Esophagus muscularis mucosa (tissue), 4 donors: ENCODE measurements around the gene MKI67. TPM values are rescaled to one million over a fixed set of nuclear protein-coding genes. Genes with fewer than 3 reads are reported as not detected.

ENCODE experiments used
- DNase-seq: peaks from one replicate; pipeline ENCODE4 v3.0.0-alpha.2; 2017; ENCODE audit errors: extremely low spot score
- H3K27ac ChIP-seq, 4 donors: fragments of 200-600 bp; sonication (generic); replicated peaks in 1 of 4; 1 replicate in 3 of 4; 2 replicates in 1 of 4; pipeline ENCODE4 v1.5.1; 2016 to 2019; ENCODE audit warnings: mild to moderate bottlenecking in 1 of 4
- H3K27me3 ChIP-seq, 4 donors: fragments of 200-600 bp; sonication (generic); one replicate each; pipeline versions ENCODE4 v1.5.1 to v1.6.0; 2016 to 2019
- H3K36me3 ChIP-seq, 4 donors: fragments of 200-600 bp; sonication (generic); one replicate each; pipeline ENCODE4 v1.5.1; 2016 to 2019
- H3K4me1 ChIP-seq, 4 donors: fragments of 200-600 bp; sonication (generic); one replicate each; pipeline ENCODE4 v1.5.1; 2016 to 2019
- H3K4me3 ChIP-seq, 4 donors: fragments of 200-600 bp; sonication (generic); 1 replicate in 2 of 4; 2 replicates in 2 of 4; pipeline ENCODE4 v1.5.1; 2016 to 2019; ENCODE audit warnings: mild to moderate bottlenecking in 4 of 4, moderate library complexity in 1 of 4
- H3K9me3 ChIP-seq, 4 donors: fragments of 200-600 bp; sonication (generic); 1 replicate in 3 of 4; 2 replicates in 1 of 4; pipeline ENCODE4 v1.5.1; 2016 to 2019
- CTCF ChIP-seq, 3 experiments: fragments of 200-600 bp in 2 of 3; fragments of 450-650 bp in 1 of 3; sonication (generic) in 2 of 3; IDR thresholded peaks; one replicate each; pipeline ENCODE4 v1.5.1; 2017 to 2019; ENCODE audit warnings: antibody characterized with exemption in 3 of 3, mild to moderate bottlenecking in 2 of 3, moderate library complexity in 1 of 3
- EP300 ChIP-seq: sonication (generic); formaldehyde crosslinking; IDR thresholded peaks from one replicate; pipeline ENCODE4 v1.6.1; 2017; ENCODE audit warnings: antibody characterized with exemption
- POLR2A ChIP-seq: fragments of 450-650 bp; IDR thresholded peaks from one replicate; pipeline ENCODE4 v1.6.1; 2017; ENCODE audit warnings: antibody characterized with exemption, moderate library complexity, mild to moderate bottlenecking, low read depth
- POLR2AphosphoS5 ChIP-seq, 2 donors: sonication (generic); formaldehyde crosslinking; IDR thresholded peaks; one replicate each; pipeline ENCODE4 v1.6.1; 2017; ENCODE audit warnings: antibody characterized with exemption in 2 of 2
- WGBS: methylation state at CpG from one replicate; pipeline ENCODE4 v1.1.5; 2018; 5-methylcytosine and 5-hydroxymethylcytosine counted together
- intact Hi-C: fragments of 100-400 bp; cut with DNase I; formaldehyde crosslinking; loops from one replicate; pipeline ENCODE4 v1.15.1; 2023
- total RNA-seq, 4 donors: library from RNA; depleted of rRNA; stranded (reverse); fragments of >200 nt; gene quantifications; one replicate each; pipeline versions ENCODE4 v1.1.0 to v1.2.1, GENCODE V29; 2016

Gene MKI67
- total RNA-seq, 4 donors from 2014 or later: 0.17 to 1.2 (median 0.87) TPM

GRCh38 chr10:128115356-128115755 is 10.9 kb downstream of the MKI67 start:
- DNase-seq: no peak
- TF ChIP-seq POLR2AphosphoS5 (IDR thresholded peaks at IDR 0.05): no peak
- no peak for TF ChIP-seq POLR2A
- TF ChIP-seq CTCF (IDR thresholded peaks at IDR 0.05): no peak
- no peak for TF ChIP-seq EP300
- no peaks in the 10 kb centered on the region for H3K9me3 ChIP-seq
- WGBS: 96% methylated on average over 8 of the region's 8 CpGs
- H3K27ac ChIP-seq: no peak overlapping the region
- no peaks in the 10 kb centered on the region for H3K4me1 ChIP-seq
- peaks cover 0 to 19% (median 7%) of the 10 kb centered on the region in 4 donors for H3K27me3 ChIP-seq
- intact Hi-C loops: no loop called here
- H3K4me3 ChIP-seq: no peak overlapping the region
- H3K36me3 ChIP-seq: no peaks in the 10 kb centered on the region

GRCh38 chr10:128114901-128115300 is 11.3 kb downstream of the MKI67 start:
- 79% methylated on average over 2 of the region's 2 CpGs for WGBS
- Histone ChIP-seq H3K27me3 (peaks cover 0 to 18% (median 3%) of the 10 kb centered on the region in 4 donors), H3K4me3 (no peak overlapping the region), H3K27ac (no peak overlapping the region), H3K4me1 (no peaks in the 10 kb centered on the region), H3K36me3 (no peaks in the 10 kb centered on the region), H3K9me3 (no peaks in the 10 kb centered on the region)
- intact Hi-C loops: no loop called here
- TF ChIP-seq CTCF (IDR thresholded peaks at IDR 0.05) (no peak), POLR2A (no peak), POLR2AphosphoS5 (IDR thresholded peaks at IDR 0.05) (no peak), EP300 (no peak)
- DNase-seq: no peak

GRCh38 chr10:128113026-128113425 is 13.2 kb downstream of the MKI67 start:
- Histone ChIP-seq H3K27ac (no peak overlapping the region), H3K4me3 (no peak overlapping the region), H3K4me1 (no peaks in the 10 kb centered on the region), H3K9me3 (no peaks in the 10 kb centered on the region), H3K36me3 (no peaks in the 10 kb centered on the region), H3K27me3 (peaks cover 0 to 4% (median 0%) of the 10 kb centered on the region in 4 donors)
- DNase-seq: peak; percentile 29
- intact Hi-C loops: no loop called here
- TF ChIP-seq POLR2A (no peak), EP300 (no peak), CTCF (IDR thresholded peaks at IDR 0.05) (no peak), POLR2AphosphoS5 (IDR thresholded peaks at IDR 0.05) (no peak)
- WGBS: 95% methylated on average over 13 of the region's 13 CpGs

GRCh38 chr10:128111696-128112095 is 14.5 kb downstream of the MKI67 start:
- peak; percentile 31 for DNase-seq
- intact Hi-C loops: no loop called here
- Histone ChIP-seq H3K27me3 (no peaks in the 10 kb centered on the region), H3K9me3 (no peaks in the 10 kb centered on the region), H3K27ac (no peak overlapping the region), H3K36me3 (no peaks in the 10 kb centered on the region), H3K4me3 (no peak overlapping the region), H3K4me1 (no peaks in the 10 kb centered on the region)
- no peak for TF ChIP-seq POLR2A
- TF ChIP-seq POLR2AphosphoS5 (IDR thresholded peaks at IDR 0.05): no peak
- TF ChIP-seq EP300: no peak
- 97% methylated on average over 6 of the region's 6 CpGs for WGBS

- Histone ChIP-seq H3K27me3 (no peaks in the 10 kb centered on the region), H3K27ac (no peak overlapping the region), H3K9me3 (no peaks in the 10 kb centered on the region), H3K36me3 (no peaks in the 10 kb centered on the region), H3K4me1 (no peaks in the 10 kb centered on the region), H3K4me3 (no peak overlapping the region)
- TF ChIP-seq POLR2AphosphoS5 (IDR thresholded peaks at IDR 0.05): no peak
- peak; percentile 26 for DNase-seq
- intact Hi-C loops: no loop called here
- 96% methylated on average over 3 of the region's 3 CpGs for WGBS
Measured at GRCh38 chr10:128110339-128110738, 15.9 kb downstream of the MKI67 start.

GRCh38 chr10:128109707-128110106 is 16.5 kb downstream of the MKI67 start:
- Histone ChIP-seq H3K9me3 (no peaks in the 10 kb centered on the region), H3K27me3 (no peaks in the 10 kb centered on the region), H3K36me3 (no peaks in the 10 kb centered on the region), H3K4me1 (no peaks in the 10 kb centered on the region), H3K27ac (no peak overlapping the region), H3K4me3 (no peak overlapping the region)
- no peak for DNase-seq
- WGBS: 95% methylated on average over 4 of the region's 4 CpGs
- intact Hi-C loops: no loop called here
- TF ChIP-seq CTCF (IDR thresholded peaks at IDR 0.05): no peak
- no peak for TF ChIP-seq POLR2AphosphoS5 (IDR thresholded peaks at IDR 0.05)
- TF ChIP-seq POLR2A: no peak
- no peak for TF ChIP-seq EP300
